Fibroblast of the aortic adventitia (primary cell): ENCODE measurements around the gene REXO4. TPM values are rescaled to one million over a fixed set of nuclear protein-coding genes. Genes with fewer than 3 reads are reported as not detected.
A peak's percentile ranks its signal among the peaks of the same experiment; 100 is the strongest.
"Not testable (repeated sequence)": the region's sequence is repeated elsewhere in the genome, so short reads cannot be mapped to it uniquely, and the experiment has no call there.

ENCODE experiments used
- DNase-seq: peaks from one replicate; pipeline ENCODE4 v3.0.0-alpha.2; 2010; ENCODE audit warnings: low read depth
- H3K4me3 ChIP-seq: 2 replicates; pipeline ENCODE4 v1.5.1; 2011; ENCODE audit warnings: low read depth, mild to moderate bottlenecking, control low read depth, low read length, moderate library complexity
- total RNA-seq: library from RNA; depleted of rRNA; stranded (reverse); fragments of >200 nt; gene quantifications from 2 replicates; pipeline ENCODE4 v1.2.3, GENCODE V29; 2012; ENCODE audit warnings: low replicate concordance
- TF ChIP-seq, protein P1 (sequence below): IDR thresholded peaks from 2 replicates; pipeline ENCODE4 v1.5.1; 2011; ENCODE audit warnings: mild to moderate bottlenecking, low read length, control low read depth, inconsistent platforms; ENCODE audit not compliant: insufficient read depth

The REXO4 gene
- total RNA-seq, 1 donor: 11.7 TPM

DNA sequence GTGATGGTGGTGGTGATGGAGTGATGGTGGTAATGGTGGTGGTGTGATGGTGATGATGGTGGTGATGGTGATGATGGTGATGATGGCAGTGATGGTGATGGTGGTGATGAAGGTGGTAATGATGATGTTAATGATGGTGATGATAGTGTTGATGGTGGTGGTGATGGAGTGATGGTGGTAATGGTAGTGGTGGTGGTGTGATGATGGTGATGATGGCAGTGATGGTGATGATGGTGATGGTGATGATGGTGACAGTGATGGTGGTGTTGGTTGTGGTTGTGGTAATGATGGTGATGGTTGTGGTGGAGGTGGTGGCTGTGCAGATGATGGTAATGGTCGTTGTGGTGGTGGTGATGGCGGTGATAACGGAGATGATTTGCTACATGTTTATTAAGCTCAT is 34.4 kb downstream of the REXO4 start:
- no peak for DNase-seq
- H3K4me3 ChIP-seq: no peak overlapping the region
- TF ChIP-seq, protein P1, sequence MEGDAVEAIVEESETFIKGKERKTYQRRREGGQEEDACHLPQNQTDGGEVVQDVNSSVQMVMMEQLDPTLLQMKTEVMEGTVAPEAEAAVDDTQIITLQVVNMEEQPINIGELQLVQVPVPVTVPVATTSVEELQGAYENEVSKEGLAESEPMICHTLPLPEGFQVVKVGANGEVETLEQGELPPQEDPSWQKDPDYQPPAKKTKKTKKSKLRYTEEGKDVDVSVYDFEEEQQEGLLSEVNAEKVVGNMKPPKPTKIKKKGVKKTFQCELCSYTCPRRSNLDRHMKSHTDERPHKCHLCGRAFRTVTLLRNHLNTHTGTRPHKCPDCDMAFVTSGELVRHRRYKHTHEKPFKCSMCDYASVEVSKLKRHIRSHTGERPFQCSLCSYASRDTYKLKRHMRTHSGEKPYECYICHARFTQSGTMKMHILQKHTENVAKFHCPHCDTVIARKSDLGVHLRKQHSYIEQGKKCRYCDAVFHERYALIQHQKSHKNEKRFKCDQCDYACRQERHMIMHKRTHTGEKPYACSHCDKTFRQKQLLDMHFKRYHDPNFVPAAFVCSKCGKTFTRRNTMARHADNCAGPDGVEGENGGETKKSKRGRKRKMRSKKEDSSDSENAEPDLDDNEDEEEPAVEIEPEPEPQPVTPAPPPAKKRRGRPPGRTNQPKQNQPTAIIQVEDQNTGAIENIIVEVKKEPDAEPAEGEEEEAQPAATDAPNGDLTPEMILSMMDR: no peak

DNA sequence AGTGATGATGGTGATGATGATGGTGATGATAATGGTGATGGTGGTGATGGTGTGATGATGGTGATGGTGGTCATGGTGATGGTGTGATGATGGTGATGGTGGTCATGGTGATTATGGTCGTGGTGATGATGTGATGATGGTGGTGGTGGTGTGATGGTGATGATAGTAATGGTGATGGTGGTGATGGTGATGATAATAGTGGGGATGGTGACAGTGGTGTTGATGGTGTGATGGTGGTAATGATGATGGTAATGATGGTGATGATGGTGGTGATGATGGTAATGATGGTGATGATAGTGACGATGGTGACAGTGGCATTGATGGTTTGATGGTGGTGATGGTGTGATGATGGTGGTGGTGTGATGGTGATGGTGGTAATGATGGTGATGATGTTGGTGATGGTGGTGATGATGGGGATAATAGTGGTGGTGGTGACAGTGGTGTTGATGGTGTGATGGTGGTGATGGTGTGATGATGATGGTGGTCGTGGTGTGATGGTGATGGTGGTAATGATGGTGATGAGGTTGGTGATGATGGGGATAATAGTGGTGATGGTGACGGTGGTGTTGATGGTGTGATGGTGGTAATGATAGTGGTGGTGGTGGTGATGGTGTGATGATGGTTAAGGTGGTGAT is 35.2 kb downstream of the REXO4 start:
- no peak for DNase-seq
- no peak overlapping the region for H3K4me3 ChIP-seq

DNA sequence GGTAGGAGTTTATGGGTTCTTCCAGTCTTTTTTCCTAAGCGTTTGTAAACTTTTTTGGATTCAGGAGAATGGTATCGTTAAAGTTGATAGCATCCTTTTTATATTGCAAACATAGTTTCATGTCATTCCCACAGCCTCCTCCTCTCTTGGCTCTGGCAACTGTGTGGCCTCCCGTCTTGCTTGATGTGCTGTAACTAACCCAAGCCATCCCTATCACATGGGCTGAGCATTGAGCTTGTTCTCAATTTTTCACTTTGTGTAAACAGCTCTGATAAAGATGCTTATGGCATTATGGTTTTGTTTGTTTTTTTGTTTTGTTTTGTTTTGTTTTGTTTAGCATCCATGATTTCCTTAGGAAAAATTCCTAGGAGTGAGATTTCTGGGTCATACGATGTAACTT is 37.1 kb downstream of the REXO4 start:
- TF ChIP-seq, protein P1: no peak
- DNase-seq: no peak
- H3K4me3 ChIP-seq: no peak overlapping the region

More for the DNA sequence above, 35.2 kb downstream of the REXO4 start:
- TF ChIP-seq, protein P1: no peak

GRCh38 chr9:133379153-133380086 is 38.4 kb downstream of the REXO4 start:
- TF ChIP-seq, protein P1: no peak
- no peak overlapping the region for H3K4me3 ChIP-seq
- no peak for DNase-seq

DNA sequence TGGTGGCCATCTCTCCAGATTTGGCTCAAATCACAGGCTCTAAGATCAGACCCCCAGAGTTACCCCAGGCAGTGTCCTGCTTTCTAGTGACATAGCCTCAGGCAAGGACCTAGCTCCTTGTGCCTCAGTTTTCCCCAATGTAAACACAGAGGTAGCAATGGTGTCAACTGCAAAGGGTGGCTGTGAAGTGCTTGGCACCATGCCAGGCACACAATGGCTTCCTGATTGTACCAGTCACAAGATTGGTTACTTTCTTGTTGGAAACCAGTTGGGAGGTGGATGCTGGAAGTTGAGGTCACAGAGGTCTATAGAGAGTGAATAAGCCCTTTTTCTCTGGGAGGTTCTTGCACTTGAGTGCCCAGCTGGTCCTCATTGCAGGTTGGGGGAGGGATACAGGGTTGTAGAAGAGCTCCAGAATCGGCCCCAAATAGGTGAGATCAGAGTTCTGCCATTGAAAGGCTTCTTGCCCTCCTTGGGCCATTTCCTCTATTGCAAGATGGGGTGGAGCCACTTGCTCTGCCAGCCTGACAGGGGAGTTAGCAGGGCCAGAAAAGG is 39.3 kb downstream of the REXO4 start:
- TF ChIP-seq, protein P1: no peak
- no peak for DNase-seq
- H3K4me3 ChIP-seq: no peak overlapping the region

DNA sequence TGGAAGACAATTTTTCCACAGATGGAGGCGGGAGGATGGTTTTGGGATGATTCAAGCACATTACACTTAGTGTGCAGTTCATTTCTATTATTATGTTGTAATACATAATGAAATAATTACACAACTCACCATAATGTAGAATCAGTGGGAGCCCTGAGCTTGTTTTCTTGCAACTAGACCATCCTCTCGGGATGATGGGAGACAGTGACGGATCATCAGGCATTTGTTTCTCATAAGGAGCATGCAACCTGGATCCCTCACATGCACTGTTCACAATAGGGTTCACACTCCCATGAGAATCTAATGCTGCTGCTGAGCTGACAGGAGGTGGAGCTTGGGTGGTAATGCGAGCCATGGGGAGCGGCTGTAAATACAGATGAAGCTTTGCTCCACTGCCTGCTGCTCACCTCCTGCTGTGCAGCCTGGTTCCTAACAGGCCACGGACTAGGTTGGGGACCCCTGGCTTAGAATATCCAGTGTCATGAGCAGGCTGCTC is 40.0 kb downstream of the REXO4 start:
- TF ChIP-seq, protein P1: no peak
- peak; percentile 45 for DNase-seq
- H3K4me3 ChIP-seq: no peak overlapping the region

DNA sequence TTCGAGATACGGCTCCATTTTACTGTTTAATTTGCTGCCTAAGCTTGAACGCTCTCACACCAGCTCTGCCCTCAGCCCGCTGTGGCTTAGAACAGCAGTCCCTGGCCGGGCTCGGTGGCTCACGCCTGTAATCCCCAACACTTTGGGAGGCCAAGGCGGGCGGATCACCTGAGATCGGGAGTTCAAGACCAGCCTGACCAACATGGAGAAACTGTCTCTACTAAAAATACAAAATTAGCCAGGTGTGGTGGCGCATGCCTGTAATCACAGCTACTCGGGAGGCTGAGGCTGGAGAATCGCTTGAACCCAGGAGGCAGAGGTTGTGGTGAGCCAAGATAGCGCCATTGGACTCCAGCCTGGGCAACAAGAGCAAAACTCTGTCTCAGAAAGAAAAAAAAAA is 40.5 kb downstream of the REXO4 start:
- not testable (repeated sequence) for DNase-seq, H3K4me3 ChIP-seq
